ENCODE results near the gene PDXDC1.
"Not testable (repeated sequence)": the region's sequence is repeated elsewhere in the genome, so short reads cannot be mapped to it uniquely, and the experiment has no call there.

GRCh38 chr16:15180946-15181345, 206.1 kb downstream of the PDXDC1 start:
- not testable (repeated sequence) for TF ChIP-seq CTCF (conservative IDR thresholded peaks at IDR 0.05; ENCODE audit: low read depth, low read length); EZH2 (IDR thresholded peaks at IDR 0.05; ENCODE audit: low read length, unreplicated experiment)
